NCI-H128 (cell line): ENCODE measurements around the gene NKD2.
"Not testable (repeated sequence)": the region's sequence is repeated elsewhere in the genome, so short reads cannot be mapped to it uniquely, and the experiment has no call there.

Experiments used
- DNase-seq: peaks from one replicate; lab custom pipeline; 2025; ENCODE audit not compliant: unreplicated experiment; lab: John Stamatoyannopoulos, UW

NKD2 gene

DNA sequence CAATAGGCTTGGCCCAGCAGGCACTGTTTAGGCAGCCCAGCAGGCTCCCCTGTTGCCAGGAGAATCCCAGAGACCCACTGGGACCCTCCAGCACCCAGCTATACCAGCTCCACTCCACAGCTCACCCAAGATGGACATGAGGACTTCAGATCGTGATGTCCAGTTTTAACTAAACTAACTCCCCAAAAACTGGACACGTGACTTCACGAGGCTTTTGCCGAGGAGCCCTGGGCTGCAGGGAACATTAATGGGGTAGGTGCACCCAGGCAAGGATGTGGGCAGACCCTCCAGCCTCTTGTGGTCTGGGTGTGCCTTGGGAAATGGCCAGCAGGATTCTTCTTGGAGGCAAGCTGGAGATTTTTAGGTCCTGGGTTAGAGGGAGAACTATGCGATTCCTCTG, 8.9 kb upstream of the NKD2 start:
- DNase-seq = no peak

DNA sequence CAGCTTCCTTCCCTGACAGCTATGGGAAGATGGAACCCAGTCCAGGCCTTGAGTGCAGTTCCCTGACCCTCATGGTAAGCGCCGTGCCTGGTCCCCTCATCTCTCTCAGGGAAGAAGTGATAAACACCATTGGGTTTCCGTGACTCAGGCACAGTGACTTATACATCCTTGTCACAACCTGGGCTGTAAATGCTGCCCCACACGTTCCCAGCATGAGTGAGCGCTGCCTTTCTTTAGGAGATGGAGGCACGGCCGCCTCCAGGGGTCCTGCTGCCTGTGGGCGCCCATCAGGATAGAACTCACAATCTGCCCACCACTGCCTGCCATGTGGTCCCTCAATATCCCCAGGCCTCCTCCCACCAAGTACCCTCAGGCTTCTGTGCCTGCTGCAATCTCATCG, 8.3 kb upstream of the NKD2 start:
- no peak for DNase-seq

GRCh38 chr5:1000831-1001230, 7.8 kb upstream of the NKD2 start:
- not testable (repeated sequence) for DNase-seq

GRCh38 chr5:1001406-1002270, 7.0 kb upstream of the NKD2 start:
- DNase-seq = no peak

DNA sequence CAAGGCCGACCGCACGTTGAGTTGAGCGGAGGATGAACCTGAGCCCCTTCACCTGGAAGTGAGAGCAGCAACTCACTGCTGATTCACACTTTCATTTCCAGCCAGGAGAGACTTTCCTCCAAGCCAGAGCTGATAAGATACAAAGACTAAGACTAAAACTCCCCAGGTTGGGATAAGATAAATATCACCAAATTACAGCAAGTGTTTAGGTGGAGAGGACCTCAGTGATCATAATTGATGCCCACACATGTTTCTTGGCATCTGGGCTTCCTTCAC, 6.4 kb upstream of the NKD2 start:
- DNase-seq = no peak

GRCh38 chr5:1002836-1003235, 5.8 kb upstream of the NKD2 start:
- no peak for DNase-seq

- DNase-seq = peak; percentile 62
Measured at GRCh38 chr5:1003296-1003937, 5.2 kb upstream of the NKD2 start.

- DNase-seq = peak; percentile 10
Measured at GRCh38 chr5:1004461-1005248, 3.9 kb upstream of the NKD2 start.

DNA sequence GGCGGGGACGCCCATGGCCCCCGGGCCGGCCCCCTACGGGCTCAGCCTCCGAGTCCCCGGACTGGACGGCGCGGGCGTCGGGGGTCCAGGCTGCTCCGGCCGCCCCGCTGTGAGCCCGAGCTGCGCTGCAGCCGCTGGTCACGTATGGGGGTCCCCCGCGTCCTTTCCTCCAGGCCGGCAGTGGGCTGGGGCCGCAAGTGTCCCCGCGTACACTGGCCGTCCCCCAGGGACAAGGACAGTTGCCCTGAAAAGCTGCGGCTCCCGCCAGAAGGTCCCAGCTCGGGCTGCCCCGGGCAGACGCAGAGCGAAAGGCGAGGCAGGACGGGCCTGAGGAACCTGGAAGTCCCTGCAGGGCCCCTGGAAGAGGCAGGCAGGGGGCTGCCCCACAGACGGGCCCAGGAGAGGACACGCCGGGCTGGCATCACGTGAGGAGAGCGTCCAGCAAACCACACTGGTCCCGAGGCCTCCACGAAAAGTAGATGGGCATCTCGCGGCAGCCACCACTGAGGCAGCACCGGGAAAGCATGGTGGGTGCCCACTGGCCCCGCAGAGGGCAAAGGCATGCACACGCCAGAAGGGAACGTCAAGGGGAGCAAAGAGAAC, 3.3 kb upstream of the NKD2 start:
- DNase-seq = no peak

DNA sequence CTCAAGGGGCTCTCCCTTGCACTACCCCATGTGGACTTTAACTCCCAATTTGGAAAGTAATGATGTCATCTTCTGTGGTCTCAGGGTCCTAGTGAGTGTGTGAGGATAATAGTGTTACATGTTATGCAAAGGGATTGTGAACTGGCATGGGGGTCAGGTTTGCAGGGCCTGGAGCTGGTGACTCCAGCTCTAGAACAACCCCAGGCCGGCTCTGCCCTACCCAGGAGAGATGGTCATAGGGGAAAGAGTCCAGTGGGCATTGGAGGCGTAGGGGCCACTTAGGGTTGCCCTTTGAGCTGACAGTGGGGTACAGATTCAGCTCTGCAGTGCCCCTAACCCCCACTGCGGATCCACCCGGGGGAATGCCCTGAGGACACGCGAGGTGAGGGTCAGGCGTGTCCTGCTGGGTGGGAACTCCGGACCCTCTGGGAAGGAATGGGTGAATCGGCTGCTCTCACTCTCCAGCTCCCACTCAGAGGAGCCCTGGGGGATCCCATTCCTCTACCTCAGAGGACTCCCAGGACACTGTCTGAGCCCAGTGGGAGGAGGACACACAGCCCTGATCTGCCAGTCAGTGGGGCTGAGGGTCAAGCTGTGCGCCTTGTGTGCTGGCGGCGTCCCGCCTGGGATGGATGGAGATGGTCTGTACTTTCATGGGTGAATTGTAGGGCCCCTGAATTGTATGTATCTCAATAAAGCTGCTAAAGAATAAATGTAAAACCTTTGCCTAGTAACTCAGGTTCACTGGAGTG, 2.5 kb upstream of the NKD2 start:
- no peak for DNase-seq

DNA sequence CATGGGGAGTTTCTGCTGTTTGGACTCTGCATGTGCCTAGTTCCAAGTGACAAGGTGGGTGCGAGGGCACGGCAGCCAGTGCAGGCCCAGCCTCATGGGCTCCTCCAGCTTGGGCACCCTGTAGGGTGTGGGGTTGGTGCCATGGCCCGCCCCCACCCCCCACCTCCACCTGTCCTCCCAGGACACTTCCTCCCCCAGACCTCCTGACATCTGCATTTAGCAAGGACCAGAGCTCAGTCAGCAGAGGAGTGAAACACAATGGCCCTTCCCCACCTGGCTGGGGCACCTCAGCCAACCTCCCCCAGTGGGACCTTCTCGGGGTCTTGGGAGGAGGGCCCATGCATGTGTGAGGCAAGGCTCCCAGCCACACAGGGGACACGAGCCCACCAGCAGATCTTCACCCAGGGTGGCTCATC, 1.9 kb upstream of the NKD2 start:
- DNase-seq = no peak

GRCh38 chr5:1007221-1007680, 1.4 kb upstream of the NKD2 start:
- no peak for DNase-seq

GRCh38 chr5:1007681-1008450, 736 bp upstream of the NKD2 start:
- DNase-seq = no peak

- no peak for DNase-seq
Measured at GRCh38 chr5:1009359-1010180, 968 bp downstream of the NKD2 start.

DNA sequence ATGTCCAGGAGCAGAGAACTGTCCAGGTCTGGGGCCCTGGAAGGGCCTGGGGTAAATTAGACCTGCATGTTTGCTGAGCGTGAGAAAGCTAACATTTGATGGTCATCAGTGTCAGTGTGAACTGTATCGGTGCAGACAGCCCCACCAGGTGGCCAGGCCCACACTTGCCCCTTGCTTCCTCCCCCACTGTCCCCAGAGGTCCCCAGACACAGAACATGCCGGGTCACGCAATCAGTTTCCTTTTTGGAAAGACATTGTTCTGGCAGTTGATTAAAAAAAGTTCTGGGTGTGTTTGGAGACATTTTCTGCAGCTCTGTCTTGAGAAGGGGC, 1.5 kb downstream of the NKD2 start:
- DNase-seq = no peak

DNA sequence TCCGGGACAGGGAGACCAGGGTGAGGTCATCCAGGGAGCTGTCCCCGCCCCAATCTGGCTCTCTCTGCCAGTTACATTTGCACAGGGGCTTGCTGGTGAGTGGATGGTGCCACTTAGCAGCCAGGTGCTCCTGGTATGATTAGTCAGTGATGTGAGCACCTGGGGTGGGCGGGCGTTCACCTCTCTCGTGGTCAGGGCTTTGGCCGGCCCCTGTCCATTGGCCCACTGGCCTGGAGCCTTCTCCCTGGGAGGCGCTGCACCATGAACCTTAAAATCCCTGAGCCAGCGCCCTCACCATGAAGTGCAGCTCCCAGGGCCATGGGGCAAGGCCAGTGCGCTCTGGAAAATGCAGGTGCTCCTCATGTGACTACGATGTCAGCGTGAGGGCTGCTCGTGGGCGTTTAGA, 2.0 kb downstream of the NKD2 start:
- DNase-seq = no peak

GRCh38 chr5:1011226-1011631, 2.6 kb downstream of the NKD2 start:
- DNase-seq = peak; percentile 4

DNA sequence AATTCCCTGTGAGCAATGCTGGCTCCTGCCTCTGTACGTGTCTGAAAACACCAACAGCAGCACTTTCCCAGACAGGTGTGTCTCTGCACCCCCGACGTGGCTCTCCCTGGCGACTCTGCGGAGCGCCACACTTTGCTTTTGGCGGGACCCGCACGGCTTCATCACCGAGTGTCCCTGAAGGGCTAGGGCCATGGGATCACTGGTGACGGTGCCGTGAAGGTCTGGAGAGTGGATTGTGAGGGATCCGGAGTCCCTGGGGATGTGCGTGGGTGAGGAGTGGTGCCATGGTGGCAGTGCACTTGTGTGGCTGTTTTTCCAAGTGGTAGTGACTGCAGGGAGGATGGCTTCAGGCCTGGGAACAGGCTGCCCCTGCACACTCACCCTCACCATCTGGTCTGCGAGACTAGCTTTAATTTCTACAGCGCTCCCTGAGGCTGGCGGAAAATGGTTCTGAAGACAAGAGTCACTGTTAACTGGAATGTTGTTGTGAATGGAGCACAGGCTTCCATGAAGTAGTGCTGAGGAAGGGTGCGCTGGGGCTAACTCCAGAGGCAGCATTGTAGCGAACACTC, 3.2 kb downstream of the NKD2 start:
- no peak for DNase-seq

- DNase-seq = no peak
Measured at GRCh38 chr5:1012313-1012841, 3.8 kb downstream of the NKD2 start.
